NK-92 (cell line): ENCODE results near the gene PDLIM4.

Experiments
- DNase-seq: peaks from one replicate; lab custom pipeline; 2025; ENCODE audit not compliant: unreplicated experiment; lab: John Stamatoyannopoulos, UW

PDLIM4 gene

DNA sequence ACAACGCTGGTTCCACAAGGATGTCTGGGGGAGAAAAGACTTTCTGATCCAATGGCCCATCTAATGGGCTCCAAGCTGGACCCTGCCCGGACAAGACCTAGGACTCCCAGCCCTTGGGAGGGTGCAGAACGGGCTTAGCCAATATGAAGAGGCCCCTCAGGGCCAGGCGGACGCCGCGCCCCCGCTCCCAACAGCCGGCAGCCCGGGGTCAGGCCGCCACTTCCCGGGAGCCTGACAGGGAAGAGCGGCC lies 30.3 kb upstream of the PDLIM4 start:
- DNase-seq, result no peak

DNA sequence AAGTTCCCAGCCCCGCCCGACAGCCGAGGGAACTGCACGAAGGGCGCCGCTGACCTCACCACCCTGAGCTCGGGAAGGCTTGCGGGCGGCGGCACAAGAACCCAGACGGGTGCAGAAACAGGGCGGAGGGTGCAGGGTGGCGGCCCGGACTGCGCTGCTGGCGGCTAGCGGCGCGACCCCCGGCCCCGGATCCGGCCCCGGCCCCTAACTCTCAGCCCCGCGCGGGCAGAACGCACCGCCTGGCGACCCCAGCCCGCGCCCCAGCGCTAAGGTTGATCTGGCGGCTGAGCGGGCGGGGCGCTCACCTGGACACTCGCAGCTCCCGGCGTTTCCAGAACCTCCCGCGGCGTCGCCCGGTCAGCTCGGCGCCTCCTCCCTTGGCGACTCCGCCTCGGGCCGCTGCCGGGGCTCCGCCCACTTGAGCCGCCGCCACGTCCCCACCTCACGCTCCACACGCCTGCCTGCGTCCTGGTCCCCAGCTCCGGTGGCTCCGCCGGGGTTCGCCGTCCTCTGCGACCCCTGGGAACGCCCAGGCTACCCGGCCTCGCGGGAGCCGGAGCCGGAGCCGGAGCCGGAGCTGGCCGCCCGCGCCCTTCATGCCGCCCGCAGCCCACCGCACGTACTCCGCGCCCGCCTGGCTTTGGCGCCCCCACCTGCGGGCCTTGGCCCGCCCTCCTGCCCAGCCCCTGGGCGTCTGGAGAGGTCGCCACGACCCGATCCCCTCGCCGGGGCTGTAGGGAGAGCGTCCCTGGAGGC lies 29.8 kb upstream of the PDLIM4 start, which contains the start of gene P4HA2:
TSS of gene P4HA2 (minus strand) at position 369 of the 756 bp plus-strand sequence. CDS start 9,227 bp downstream, outside the sequence.
- no peak for DNase-seq

DNA sequence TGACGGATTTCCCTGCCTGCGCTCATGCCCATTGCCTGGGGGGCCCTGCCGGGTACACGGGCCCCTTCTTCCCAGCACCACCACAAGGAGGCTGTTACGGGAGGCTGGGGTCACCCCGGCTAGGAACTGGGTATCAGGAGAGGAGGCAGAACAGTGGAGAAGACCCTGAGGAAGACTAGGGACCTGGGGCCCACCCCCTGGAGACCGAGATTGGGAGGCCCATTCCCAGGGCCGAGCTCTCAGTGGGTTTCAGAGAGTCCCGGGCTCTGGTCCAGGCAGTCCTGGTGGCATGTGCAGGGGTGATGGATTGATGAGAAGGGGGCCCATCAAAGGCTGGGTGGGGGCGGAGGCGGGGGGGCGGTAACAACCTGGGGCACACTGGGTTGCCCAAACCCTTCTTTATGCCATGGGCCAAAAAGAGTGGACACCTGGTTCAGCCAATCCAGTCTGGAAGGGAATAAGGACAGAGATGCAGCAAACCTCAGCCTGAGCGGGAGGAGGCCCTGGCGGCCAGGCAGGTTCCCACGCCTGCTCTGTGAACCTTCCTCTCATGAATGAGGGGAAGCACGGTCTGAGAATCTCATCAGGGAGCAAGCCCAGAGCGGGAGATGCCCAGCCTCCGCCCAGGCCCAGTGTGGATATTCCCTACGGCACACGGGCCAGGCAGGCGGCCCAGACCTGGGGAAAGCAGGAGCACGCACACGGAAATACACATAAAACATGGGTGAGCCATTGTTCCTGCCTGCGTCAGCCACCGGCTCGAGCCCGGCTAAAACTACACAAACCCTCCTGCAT lies 29.1 kb upstream of the PDLIM4 start:
- DNase-seq, result no peak

DNA sequence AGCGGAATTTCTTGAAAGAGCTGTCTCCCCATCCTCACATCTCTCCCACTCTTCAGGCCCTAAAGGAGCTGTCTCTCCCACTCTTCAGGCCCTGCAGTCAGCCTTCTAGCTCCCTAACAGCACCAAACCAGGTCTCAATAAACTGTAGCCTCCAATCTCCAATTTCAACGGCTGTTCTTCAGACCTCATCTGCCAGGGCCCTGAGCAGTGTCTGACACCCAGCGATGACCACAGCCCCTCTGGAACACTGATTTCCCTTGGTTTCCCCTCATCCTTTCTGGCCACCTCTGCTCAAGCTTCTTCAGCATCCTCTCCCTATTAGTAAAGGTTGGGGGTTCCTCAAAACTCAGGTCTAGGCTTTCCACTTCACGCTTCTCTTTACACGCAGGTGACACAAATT lies 28.3 kb upstream of the PDLIM4 start:
- DNase-seq, result no peak

DNA sequence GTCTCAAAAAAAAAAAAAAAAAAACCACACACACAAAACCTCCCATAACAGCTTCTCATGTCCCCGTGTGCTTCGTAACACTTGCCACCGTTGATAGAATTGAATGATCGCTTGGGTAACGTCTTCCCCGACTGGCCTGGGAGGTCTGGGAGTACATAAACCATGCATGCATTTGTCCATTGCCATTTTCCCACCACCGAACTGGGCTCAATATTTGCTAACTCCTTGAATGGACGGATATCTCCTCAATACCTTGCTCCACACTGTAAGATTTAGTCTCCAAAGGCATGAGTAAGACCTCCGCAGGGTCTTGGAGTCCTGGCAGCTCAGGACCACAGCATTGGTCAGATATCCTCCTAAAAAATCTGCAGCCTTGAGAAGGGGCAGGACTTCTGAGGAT lies 26.6 kb upstream of the PDLIM4 start:
- DNase-seq, result no peak

DNA sequence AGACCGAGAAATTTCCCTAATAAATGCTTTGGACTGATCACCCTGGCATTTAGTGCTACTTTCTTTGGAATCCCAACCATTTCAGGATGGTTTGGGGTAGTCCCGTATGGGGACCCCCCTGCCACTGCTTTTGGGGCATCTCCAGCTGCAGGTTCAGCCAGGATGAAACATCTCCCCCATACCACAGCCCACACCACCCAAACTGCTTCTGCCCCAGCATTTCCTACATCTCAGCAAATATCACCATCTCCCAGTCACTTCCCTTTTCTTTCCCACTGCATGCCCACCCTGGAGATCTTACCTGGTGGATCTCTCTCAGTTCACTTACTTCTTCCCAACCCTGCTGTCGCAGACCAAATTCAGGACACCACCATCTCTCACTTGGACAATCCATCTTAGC lies 25.0 kb upstream of the PDLIM4 start:
- DNase-seq, result no peak

DNA sequence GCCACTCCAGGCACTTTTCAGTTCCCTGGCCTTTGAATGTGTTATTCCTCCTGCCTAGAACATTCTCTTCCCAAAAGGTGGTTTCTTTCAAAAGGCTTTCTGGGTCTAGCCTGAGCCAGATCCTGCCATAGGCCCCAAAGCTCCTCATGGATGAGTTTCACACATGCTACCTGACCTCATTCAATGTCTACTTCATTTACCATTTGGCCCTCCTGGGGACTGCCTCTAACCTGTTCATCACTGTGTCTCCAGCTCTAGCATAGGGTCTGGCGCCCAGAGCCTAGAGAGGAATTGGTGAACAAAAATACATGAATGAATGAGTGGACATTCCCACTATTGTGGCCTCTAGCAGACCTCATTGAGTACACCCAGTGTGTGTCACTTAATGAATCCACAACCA lies 24.4 kb upstream of the PDLIM4 start:
- no peak for DNase-seq

DNA sequence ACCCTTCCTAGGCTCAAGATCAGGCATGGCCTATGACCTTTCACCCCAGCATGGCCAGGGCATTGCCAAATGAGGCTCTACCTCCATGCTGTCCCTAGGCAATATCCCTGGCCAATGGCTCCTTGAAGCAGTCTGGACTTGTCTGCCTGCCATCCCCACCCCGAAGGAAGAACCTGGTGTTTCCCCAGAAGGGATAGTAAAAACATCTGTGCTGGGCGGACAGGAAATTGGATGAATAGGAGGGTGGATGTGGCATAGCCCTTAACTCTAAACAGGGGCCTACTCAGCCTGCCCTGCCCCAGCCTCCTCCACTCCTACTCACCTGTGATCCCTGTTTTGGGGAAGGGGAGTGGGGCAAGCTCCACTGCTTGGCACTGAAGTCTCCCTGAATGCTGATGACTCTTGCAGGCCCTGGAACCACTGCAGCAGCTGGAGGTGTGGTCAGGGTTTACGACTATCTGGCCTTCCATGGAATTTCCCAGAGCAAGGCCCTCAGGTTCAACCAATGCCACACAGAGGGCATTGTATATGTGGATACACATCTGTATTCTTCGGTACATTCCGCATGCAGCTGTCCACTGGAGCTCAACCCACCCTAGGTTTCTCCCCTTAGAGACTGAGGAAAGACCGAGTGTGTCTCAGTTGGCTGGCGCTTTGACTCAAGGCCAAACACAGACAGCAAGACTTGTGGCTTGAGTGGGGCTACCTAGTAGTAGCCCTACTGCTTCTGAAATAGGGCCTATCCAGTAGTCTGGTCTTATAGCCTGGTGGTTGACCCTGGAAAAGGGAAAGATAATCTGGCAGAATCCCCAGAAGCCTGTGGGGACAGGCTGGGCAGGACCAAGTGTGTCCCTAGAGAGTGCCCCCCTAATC lies 23.4 kb upstream of the PDLIM4 start:
- DNase-seq, result no peak

DNA sequence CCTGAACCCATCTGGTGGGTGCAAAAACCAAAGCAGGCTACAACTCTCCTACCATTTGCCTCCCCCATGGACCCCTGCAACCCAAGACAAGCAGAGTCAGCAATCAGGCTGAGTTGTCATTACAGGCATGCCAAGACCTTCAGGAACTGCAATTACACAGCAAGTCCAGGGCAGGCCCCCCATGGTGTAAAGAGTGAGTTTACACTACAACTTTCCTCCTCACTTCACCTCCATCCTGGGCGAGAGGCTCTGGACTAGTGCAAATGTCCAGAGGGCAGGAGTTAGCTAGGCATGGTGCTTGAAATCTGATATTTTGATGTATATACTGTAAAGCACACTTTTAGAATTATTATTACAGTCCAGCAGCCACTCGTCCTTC lies 22.8 kb upstream of the PDLIM4 start:
- no peak for DNase-seq

DNA sequence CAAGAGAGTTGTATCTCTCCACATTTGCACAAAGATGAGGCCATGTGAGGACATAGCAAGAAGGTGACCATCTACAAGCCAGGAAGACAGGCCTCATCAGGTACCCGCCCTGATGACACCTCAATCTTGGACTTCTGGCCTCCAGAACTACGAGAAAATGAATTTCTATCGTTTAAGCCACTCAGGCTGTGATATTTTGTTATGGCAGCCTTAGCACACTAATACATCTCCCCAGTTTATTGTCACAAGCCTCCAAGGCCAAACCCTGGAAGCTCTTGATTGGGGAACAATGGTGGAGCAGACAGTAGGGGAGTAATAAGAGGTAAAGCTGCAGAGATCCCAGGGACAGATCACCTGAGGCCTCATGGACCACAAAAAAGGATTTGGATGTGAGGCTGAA lies 22.2 kb upstream of the PDLIM4 start:
- DNase-seq, result no peak

DNA sequence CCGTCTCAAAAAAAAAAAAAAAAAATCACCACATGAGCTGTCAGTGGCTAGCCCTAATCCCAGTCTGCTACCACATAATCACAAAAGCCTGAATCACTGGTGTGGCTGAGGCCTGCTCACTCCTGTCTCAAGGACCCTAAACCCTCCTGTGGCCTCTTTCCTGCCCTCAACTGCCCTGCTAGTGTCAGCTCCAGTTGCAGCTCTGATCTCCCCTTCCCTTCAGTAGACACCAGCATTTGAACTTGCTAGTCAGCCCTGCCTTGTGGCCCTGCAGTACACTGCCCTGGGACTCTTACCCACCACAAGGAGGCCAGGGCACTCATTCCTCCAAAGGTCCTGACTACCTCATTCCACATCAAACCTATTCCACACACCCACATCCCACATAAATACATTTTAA lies 20.4 kb upstream of the PDLIM4 start:
- DNase-seq, result no peak

DNA sequence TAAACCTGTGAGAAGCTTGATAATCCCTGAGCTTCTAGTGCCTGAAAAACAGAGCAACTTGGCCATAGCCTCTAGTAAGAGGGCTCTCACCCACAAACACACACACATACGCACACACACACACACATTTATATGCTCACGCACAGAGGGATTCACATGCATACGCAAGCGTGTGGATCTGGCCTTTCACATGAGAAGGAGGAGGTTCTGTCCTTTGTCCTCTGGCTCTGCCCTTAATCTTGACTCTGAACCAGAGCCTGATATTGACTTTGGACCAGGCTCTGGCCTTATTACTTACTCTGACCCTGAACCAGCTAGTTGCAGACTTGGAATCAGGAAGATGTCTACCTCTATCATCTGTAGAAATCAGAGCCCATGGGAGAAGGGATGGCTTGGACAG lies 19.8 kb upstream of the PDLIM4 start:
- no peak for DNase-seq

DNA sequence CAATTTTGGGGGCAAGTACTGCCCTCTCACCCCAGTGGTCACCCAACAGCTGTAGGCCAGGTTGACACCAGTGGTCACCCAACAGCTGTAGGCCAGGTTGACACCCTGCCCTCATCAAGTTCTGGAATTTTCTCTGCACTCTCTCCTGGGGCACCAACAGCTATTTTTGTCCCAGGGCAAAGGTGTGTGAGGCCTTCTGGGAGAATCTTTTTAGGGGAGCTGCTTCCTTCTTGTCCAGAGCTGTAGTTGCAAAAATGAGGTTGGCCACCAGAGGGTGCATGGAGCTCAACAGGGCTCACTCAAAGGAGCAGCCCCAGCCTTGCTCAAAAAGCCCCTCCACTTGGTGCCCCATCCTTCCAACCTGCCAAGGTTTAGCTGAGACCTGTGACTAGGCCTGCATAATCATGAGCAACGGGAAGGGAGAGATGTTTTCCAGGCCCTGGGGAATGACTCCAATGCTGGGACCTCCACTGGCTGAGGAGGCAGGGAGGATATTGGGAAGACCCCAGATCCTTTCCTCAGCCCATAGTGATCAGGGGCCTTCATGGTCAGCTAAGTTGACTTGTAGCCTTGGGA lies 19.2 kb upstream of the PDLIM4 start:
- no peak for DNase-seq

DNA sequence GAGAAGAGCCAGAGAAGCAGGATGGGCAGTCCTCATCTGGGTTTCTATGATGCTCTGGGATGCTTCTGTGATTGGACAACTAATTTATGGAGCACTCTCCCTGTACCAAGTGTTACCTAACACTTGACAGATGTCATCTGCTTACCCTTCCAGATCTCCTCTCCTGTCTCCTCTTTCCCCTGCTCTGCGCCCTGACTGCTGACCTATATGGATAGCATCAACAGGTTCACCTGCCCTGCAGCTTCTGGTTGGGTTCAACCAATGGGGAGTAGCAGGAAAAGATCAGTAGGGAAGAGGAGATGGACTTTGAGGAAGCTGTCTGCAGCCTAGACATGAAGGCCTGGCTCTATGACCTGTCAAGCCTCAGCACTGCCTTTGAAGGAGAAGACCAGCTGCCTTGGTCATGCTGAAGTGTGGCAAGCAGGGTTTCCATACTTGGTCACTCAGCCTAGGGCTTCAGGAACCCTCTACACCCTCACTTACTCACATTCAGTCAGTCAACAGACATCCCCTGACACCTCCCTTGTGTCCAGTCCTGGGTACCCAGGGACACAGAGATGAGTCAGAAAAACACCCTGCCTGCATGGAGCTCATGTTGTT lies 18.5 kb upstream of the PDLIM4 start:
- no peak for DNase-seq

DNA sequence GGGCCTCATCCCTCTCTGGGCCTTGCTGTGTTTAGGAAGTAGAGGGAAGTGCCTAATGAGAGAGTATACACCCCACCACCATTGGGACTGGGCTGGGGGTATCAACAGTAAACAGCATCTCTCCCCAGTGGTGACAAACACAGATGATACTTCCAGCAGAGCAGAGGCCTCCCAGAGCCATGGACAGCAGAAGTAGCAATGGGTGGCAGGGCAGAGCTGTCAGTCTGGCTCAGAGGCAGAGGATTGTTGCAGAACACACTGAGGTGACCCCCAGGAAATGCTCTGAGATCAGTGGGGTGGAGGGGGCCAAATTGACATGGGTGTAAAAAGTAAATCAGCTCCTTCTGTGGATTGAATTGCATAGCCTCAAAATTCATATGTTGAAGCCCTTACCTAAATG lies 17.7 kb upstream of the PDLIM4 start:
- DNase-seq, result no peak

DNA sequence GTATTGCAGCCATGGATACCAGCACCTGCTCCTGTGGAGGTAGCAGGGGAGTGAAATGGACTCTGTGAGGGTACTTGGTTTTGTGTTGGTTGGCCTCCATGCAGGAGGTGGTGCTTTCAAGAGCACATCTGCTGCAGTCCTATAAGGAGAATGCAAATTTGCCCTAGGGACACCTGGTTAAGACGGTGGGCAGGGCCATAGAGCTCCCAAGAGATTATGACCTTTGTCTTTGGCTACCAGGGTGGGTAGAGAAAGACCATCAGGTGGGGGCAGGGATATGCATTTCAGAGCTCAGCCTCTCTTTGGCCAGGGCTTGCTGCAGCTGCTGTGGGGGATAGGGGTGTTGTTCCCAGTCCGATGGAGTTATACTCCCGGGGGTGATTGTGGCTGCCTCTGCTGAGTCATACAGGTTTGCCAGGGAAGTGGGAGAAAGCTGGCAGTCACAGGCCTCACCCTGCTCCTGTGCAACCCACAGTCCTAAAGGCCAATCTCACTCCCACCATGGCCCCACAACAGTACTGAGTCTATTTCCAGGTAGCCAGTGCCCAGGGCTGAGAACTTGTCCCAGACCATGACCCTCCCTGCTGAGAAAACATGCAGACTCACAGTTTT lies 14.0 kb upstream of the PDLIM4 start:
- no peak for DNase-seq

DNA sequence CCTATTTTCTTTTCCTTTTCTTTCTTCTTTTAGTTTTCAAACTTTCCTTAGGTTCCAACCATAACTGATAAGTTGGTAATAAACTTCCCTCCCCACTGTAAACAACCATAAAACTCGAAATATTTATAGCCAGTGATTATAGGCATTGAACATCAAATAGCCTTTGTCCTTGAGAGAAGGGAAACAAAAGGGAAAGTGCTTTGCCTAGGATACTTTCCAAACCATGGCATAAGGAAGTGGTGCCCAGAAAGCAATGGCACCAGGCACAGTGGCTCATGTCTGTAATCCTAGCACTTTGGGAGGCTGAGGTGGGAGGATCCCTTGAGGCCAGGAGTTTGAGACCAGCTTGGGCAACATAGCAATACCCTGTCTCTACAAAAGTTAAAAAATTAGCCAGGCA lies 11.9 kb upstream of the PDLIM4 start:
- DNase-seq, result no peak

DNA sequence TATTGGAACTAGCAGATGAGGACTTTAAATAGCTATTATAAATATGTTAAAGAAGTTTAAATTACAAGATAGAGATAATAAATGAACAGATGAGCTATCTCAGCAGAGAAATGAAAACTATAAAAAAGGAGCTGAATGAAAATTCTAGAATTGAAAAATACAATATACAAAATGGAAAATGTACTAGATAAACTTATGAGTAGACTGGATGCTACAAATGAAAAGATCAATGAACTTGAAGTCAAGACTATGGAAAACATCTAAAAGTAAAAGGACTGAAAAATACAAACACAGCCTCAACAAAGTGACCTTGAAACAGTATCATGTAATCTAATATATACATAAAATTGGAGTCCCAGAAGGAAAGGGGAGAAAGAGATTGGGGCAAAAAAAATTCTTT lies 10.7 kb upstream of the PDLIM4 start:
- DNase-seq, result no peak

DNA sequence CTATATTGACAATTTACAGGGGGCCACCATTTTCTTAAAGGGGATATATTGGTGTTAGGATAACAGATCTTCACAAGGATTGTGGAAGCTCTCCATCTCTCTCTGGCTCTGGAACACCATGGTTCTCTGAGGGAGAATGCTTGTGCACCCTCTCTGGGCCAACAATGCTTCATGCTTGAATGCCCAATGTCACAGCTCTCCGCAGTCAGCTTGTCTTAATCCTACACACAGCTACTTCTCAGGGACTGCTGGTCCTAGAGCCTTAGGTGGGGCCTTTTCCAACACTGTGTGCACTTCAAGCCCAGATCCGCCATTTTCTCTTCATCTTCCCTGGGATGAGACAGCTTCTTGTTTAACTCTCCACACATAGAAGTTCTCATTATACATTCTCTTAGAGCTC lies 6.9 kb upstream of the PDLIM4 start:
- no peak for DNase-seq

DNA sequence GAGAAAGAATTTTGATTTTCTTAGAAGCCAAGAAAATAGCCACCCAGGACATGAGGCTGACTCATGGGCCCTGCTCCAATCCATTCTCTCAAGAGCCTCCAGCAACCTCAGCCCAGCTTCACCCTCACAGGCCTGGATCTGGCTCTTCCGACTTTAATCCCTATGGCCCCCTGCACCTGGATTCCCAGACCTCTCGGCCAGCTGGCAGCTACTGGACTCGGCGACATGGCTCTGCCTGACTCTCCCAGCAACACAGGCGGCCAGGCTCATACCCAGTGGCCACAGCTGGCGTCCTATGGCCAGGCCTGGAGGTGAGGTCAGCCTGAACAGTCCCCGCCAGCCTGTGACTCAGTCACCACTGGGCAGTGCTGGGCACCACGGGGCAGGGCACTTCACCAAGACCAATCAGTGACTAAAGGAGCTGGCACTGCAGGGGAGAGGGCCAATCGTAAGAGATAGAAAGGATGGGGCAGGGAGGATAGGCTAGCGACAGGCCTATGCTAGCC lies 6.2 kb upstream of the PDLIM4 start:
- DNase-seq, result no peak
